ENCODE measurements around the gene TKT.

TKT gene

GRCh38 chr3:53261712-53262111 lies 5.9 kb upstream of the TKT start:
- TF ChIP-seq SIN3A (IDR thresholded peaks at IDR 0.05; ENCODE audit: borderline replicate concordance, insufficient read depth, low read length), result no peak

GRCh38 chr3:53260286-53260785 lies 4.5 kb upstream of the TKT start:
- TF ChIP-seq POLR2AphosphoS5 (IDR thresholded peaks at IDR 0.05; ENCODE audit: low read depth, low read length) (no peak), TAF1 (IDR thresholded peaks at IDR 0.05; ENCODE audit: borderline replicate concordance, insufficient read depth, low read length) (no peak), REST (IDR thresholded peaks at IDR 0.05; ENCODE audit: insufficient read depth in 1 of 2, low read depth in 2 of 2, low read length in 2 of 2) (no peak), FOXP2 (optimal IDR thresholded peaks at IDR 0.05; ENCODE audit: borderline replicate concordance, extremely low read depth, extremely low read length, insufficient read depth) (no peak), SIN3A (IDR thresholded peaks at IDR 0.05; ENCODE audit: borderline replicate concordance, insufficient read depth, low read length) (no peak)

- TF ChIP-seq POLR2AphosphoS5 (IDR thresholded peaks at IDR 0.05; ENCODE audit: low read depth, low read length) (no peak), REST (IDR thresholded peaks at IDR 0.05; ENCODE audit: insufficient read depth in 1 of 2, low read depth in 2 of 2, low read length in 2 of 2) (no peak), TAF1 (IDR thresholded peaks at IDR 0.05; ENCODE audit: borderline replicate concordance, insufficient read depth, low read length) (no peak), SIN3A (IDR thresholded peaks at IDR 0.05; ENCODE audit: borderline replicate concordance, insufficient read depth, low read length) (no peak), FOXP2 (optimal IDR thresholded peaks at IDR 0.05; ENCODE audit: borderline replicate concordance, extremely low read depth, extremely low read length, insufficient read depth) (no peak)
Observed at GRCh38 chr3:53259427-53260259, 3.8 kb upstream of the TKT start.

GRCh38 chr3:53258600-53259426 lies 3.0 kb upstream of the TKT start:
- TF ChIP-seq REST (IDR thresholded peaks at IDR 0.05; ENCODE audit: insufficient read depth in 1 of 2, low read depth in 2 of 2, low read length in 2 of 2), result no peak
- no peak for TF ChIP-seq SIN3A (IDR thresholded peaks at IDR 0.05; ENCODE audit: borderline replicate concordance, insufficient read depth, low read length)
- no peak for TF ChIP-seq TAF1 (IDR thresholded peaks at IDR 0.05; ENCODE audit: borderline replicate concordance, insufficient read depth, low read length)
- no peak for TF ChIP-seq FOXP2 (optimal IDR thresholded peaks at IDR 0.05; ENCODE audit: borderline replicate concordance, extremely low read depth, extremely low read length, insufficient read depth)
- no peak for TF ChIP-seq POLR2AphosphoS5 (IDR thresholded peaks at IDR 0.05; ENCODE audit: low read depth, low read length)

- TF ChIP-seq SIN3A (IDR thresholded peaks at IDR 0.05; ENCODE audit: borderline replicate concordance, insufficient read depth, low read length), result no peak
- no peak for TF ChIP-seq POLR2AphosphoS5 (IDR thresholded peaks at IDR 0.05; ENCODE audit: low read depth, low read length)
- no peak for TF ChIP-seq REST (IDR thresholded peaks at IDR 0.05; ENCODE audit: insufficient read depth in 1 of 2, low read depth in 2 of 2, low read length in 2 of 2)
- no peak for TF ChIP-seq FOXP2 (optimal IDR thresholded peaks at IDR 0.05; ENCODE audit: borderline replicate concordance, extremely low read depth, extremely low read length, insufficient read depth)
- no peak for TF ChIP-seq TAF1 (IDR thresholded peaks at IDR 0.05; ENCODE audit: borderline replicate concordance, insufficient read depth, low read length)
Observed at GRCh38 chr3:53257465-53257864, 1.6 kb upstream of the TKT start.
